AG04449 (cell line): ENCODE data around the gene UFD1.

ENCODE experiments used
- CTCF ChIA-PET: fragments of 350-600 bp; formaldehyde crosslinking; extraction: SDS; loops from one replicate; lab custom pipeline; 2021; ENCODE audit warnings: antibody characterized with exemption; lab: Yijun Ruan, JAX
- POLR2A ChIA-PET: fragments of 400-600, 350-600 bp; formaldehyde crosslinking; extraction: SDS; loops from one replicate; lab custom pipeline; 2020; ENCODE audit warnings: antibody characterized with exemption, inconsistent platforms; lab: Yijun Ruan, JAX
- DNase-seq: peaks from one replicate; pipeline ENCODE4 v3.0.0-alpha.2; 2010; ENCODE audit warnings: low read depth, low spot score
- H3K4me3 ChIP-seq: 2 replicates; pipeline ENCODE4 v1.5.1; 2011; ENCODE audit warnings: low read depth, mild to moderate bottlenecking, control low read depth, low read length
- TF ChIP-seq, protein P1 (sequence below): IDR thresholded peaks from one replicate; pipeline ENCODE4 v1.5.1; 2011; ENCODE audit warnings: mild to moderate bottlenecking, moderate library complexity, low read length, control low read depth, inconsistent platforms; ENCODE audit not compliant: insufficient read depth; ENCODE audit errors: missing control alignments

UFD1 gene

DNA sequence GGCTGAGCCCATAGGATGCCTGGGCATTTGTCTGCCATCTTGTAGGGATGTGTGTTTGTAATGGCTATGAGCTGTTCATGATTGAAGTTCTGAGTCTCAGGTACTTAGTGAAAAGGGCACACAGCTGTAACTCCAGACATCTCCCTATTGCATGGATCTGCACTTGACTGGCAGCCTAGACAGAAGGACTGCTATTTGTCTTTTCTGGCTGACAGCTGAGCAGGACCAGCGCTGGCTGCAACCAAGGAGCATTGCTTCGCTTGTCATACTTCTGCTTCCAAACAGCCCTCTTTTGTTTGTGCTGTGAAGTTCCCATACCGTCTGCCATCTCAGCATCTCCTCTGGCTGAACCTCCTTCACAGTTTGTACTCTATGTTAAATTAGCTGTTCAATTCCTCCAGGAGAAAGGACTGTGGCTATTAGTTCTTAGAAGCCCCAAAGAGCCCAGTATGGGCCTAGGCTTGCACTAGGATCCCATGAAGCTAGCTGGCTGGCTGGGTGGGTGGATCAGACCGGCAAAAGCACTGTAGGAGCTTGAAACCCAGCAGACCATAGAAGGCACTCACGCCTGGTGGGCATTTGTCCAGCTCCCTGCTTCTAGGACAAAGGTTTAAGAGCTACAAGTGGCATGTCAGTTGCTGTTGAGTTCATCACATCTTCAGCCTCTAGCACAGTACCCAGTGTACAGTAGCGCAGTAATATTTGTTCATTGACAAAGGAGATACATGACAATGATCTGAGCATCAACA is 67.9 kb downstream of the UFD1 start:
- DNase-seq: no peak
- H3K4me3 ChIP-seq: no peak overlapping the region
- TF ChIP-seq, protein P1, sequence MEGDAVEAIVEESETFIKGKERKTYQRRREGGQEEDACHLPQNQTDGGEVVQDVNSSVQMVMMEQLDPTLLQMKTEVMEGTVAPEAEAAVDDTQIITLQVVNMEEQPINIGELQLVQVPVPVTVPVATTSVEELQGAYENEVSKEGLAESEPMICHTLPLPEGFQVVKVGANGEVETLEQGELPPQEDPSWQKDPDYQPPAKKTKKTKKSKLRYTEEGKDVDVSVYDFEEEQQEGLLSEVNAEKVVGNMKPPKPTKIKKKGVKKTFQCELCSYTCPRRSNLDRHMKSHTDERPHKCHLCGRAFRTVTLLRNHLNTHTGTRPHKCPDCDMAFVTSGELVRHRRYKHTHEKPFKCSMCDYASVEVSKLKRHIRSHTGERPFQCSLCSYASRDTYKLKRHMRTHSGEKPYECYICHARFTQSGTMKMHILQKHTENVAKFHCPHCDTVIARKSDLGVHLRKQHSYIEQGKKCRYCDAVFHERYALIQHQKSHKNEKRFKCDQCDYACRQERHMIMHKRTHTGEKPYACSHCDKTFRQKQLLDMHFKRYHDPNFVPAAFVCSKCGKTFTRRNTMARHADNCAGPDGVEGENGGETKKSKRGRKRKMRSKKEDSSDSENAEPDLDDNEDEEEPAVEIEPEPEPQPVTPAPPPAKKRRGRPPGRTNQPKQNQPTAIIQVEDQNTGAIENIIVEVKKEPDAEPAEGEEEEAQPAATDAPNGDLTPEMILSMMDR: no peak
- POLR2A ChIA-PET: no interaction called here
- CTCF ChIA-PET: interaction anchor here (1.5 to 1.8 kb wide), 2 partner anchors 12 to 219 kb away, joined by 3 read pairs; no protein-coding TSS in a partner anchor

DNA sequence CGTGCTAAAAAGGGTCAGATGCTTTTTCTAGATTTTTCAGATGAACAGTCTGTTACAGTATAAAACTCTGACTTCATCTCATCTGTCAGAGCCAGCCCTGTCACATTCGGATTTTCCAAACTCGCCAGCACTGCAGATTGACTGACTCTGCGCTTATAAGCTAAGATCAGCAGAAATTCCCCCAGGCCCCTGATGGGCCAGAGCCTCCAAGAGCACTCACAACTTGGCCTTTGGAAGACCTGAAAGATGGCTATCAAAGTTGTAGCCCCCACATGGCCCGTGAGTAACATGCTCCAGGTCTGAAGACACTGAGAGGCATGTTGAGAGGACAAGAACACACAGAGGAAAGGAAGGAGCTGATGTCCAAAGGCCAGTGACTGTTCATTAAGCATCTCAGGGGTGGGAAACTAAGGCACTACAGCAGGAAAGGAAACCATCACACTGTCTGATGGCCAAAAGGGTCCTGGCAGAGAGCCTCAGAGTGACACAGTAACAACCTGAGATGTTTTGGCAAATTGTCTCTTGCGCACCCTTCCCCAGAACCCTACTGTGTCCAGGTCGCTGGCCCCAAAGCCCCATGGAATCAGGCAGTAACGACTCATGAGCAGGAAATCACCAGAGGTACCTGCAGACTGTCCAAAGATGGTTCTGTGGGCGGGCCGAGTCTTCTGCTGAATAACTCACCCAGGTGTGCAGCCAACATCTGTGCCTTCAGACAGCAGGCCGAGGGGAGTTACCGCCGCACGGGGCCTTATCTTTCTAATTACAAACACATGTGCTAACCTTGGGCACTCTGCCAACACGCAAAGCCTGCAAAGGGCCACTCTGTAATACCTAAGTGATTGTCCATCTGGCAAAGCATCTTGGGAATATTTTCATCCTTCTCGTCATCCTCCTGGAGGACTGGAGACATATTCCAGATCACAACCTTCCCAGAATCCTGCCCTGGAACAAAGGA is 71.1 kb downstream of the UFD1 start:
- no peak overlapping the region for H3K4me3 ChIP-seq
- TF ChIP-seq, protein P1: no peak
- POLR2A ChIA-PET: no interaction called here
- no peak for DNase-seq
- CTCF ChIA-PET: no interaction called here

DNA sequence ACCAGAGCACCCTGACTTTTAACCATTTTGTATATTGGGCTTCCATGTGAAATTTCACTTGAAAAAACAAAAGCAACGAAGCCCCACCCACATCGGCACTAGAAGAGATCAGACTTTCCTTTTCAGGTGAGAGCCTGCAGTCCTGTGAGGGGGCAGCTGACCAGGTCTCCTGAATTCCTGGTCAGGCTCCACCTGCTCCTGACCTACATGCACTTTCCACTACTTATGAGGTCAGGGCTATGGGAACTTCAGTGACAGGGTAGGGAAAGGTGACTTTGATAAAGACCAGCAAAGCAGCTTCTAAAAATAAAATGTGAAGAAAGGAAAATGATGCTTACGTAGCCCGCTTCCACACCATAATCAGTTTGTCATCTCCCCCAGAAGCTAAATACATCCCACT is 72.1 kb downstream of the UFD1 start:
- CTCF ChIA-PET: no interaction called here
- POLR2A ChIA-PET: no interaction called here
- TF ChIP-seq, protein P1: no peak
- no peak for DNase-seq
- no peak overlapping the region for H3K4me3 ChIP-seq

DNA sequence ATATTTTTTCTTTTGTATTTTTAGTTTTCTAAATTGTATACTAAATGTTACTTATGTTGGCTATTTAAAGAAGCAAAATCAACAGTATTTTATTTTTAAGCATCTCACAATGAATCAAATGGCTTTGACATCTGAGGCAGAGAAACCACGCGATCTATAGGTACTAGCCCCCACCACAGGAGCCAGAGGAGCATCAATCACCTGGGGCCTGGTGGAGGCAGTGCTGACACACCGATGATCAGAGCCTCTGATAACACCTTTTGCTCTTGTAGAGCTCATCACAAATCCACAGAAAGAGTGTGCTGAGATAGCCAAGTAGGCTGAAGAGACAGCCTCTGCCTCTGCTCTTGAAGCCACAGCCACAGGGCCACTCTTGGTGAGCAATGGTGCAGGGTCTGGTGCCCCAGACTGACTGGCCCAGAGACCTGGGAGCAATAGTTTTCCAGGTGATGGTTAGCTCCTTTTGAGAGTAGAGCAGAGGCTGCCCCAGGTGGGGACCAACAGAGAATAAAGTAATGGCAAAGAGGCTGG is 72.6 kb downstream of the UFD1 start:
- TF ChIP-seq, protein P1: no peak
- ChIA-PET POLR2A (no interaction called here), CTCF (no interaction called here)
- no peak overlapping the region for H3K4me3 ChIP-seq
- DNase-seq: no peak

DNA sequence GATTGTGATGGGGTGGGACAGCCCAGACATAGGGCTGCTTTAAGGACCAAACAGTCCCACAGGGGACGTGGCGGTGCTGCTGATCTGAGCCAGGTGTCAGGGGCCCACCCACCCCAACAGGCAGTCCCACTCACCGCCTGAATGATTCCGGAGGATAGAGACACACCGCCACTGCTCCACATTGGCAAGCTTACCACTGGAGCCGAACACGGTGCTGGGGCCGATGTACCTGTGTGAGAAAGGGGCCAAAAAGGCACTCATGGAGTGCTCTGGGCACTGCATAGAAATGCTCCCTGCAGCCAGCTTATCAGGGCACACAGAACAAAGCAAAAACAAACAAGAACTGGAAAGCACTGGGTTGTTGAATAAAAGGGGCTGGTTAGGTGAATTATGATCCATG is 73.3 kb downstream of the UFD1 start:
- no peak for DNase-seq
- no peak overlapping the region for H3K4me3 ChIP-seq
- TF ChIP-seq, protein P1: no peak
- ChIA-PET CTCF (no interaction called here), POLR2A (no interaction called here)

DNA sequence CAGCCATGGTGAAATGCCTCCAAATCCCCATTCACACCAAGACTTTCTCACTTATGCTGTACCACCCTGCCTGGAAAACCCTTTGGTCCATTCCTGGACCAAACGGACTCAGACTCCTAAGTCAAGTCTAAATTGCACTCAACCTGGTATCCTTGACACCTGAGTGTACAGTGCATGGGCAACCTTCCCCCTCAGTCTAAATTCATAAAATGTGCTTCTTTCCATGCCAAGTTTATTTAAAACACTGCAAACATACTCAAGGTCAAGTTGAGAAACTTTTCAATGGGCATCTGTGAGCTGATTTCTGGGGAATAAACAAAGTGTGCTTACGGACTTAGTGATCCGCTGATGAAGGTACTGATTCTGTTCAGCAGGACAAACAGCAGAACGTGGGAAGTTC is 73.9 kb downstream of the UFD1 start:
- TF ChIP-seq, protein P1: no peak
- ChIA-PET POLR2A (no interaction called here), CTCF (interaction anchor here (1.4 kb wide), 1 partner anchor 13 kb away, joined by 4 read pairs; no protein-coding TSS in a partner anchor)
- H3K4me3 ChIP-seq: no peak overlapping the region
- DNase-seq: no peak
